ENCODE results near the gene CGAS. TPM values are rescaled to one million over a fixed set of nuclear protein-coding genes. Genes with fewer than 3 reads are reported as not detected.
"Not testable (repeated sequence)": the region's sequence is repeated elsewhere in the genome, so short reads cannot be mapped to it uniquely, and the experiment has no call there.

CGAS gene
- total RNA-seq, 1 donor from 2014 or later: 0.12 TPM

DNA sequence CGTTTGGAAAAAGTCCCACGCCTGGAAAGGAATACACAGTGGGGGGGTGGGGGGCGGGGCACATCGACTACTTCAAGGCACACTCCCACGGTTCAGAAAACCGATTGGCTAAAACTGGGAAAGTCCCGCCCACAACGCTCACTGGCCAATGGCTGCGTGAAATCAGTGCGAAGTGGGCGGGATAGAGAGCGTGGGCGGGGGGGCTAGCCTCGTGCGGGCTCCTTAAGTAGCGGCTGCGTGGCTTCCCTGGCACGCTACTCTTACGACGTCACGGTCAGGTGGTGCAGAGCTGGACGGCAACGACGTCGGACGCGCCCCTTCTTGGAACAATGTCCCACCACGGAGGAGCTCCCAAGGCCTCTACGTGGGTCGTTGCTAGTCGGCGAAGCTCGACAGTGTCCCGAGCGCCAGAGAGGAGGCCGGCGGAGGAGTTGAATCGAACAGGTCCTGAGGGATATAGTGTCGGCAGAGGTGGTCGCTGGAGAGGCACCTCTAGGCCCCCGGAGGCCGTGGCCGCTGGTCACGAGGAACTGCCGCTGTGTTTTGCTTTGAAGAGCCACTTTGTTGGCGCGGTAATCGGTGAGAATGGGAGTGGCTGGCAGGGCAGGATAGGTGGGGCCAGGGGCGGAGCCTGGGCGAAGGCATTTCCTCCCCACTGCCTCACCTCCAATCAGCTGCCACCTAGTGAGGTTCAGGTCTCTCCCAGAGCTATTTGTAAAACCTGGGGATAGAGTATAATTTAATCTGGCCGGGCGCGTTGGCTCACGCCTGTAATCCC, 57.3 kb downstream of the CGAS start, which contains the start of gene DDX43:
Gene DDX43, plus strand, starts transcription at position 252 of the 778 bp plus-strand sequence. Its CDS starts 78 bp downstream, at position 330.
- no peak for TF ChIP-seq CTCF (conservative IDR thresholded peaks at IDR 0.05)
- Mint-ChIP-seq H3K9me3 (no peaks in the 10 kb centered on the region), H3K36me3 (no peaks in the 10 kb centered on the region), H3K4me1 (ENCODE audit: unreplicated experiment) (no peaks in the 10 kb centered on the region), H3K27me3 (no peaks in the 10 kb centered on the region), H3K27ac (no peak within 1 kb of the TSS), H3K4me3 (no peak within 1 kb of the TSS)
- DNase-seq (ENCODE audit: extremely low spot score, unreplicated experiment): no peak

- H3K27me3 Mint-ChIP-seq: peaks cover 8% of the 10 kb centered on the region
- no peak for DNase-seq (ENCODE audit: extremely low spot score, unreplicated experiment)
- H3K4me1 Mint-ChIP-seq (ENCODE audit: unreplicated experiment): no peaks in the 10 kb centered on the region
- no peak for TF ChIP-seq CTCF (conservative IDR thresholded peaks at IDR 0.05)
- no peaks in the 10 kb centered on the region for H3K9me3 Mint-ChIP-seq
- H3K36me3 Mint-ChIP-seq: no peaks in the 10 kb centered on the region
- no peak overlapping the region for H3K27ac Mint-ChIP-seq
- no peak overlapping the region for H3K4me3 Mint-ChIP-seq
These were observed 58.8 kb downstream of the CGAS start for GRCh38 chr6:73393278-73393677.

GRCh38 chr6:73392188-73392587, 59.9 kb downstream of the CGAS start:
- H3K9me3 Mint-ChIP-seq; H3K36me3 Mint-ChIP-seq; H3K4me1 Mint-ChIP-seq (ENCODE audit: unreplicated experiment); DNase-seq (ENCODE audit: extremely low spot score, unreplicated experiment); H3K27ac Mint-ChIP-seq; H3K4me3 Mint-ChIP-seq: not testable (repeated sequence)
- peaks cover 13% of the 10 kb centered on the region for H3K27me3 Mint-ChIP-seq

DNA sequence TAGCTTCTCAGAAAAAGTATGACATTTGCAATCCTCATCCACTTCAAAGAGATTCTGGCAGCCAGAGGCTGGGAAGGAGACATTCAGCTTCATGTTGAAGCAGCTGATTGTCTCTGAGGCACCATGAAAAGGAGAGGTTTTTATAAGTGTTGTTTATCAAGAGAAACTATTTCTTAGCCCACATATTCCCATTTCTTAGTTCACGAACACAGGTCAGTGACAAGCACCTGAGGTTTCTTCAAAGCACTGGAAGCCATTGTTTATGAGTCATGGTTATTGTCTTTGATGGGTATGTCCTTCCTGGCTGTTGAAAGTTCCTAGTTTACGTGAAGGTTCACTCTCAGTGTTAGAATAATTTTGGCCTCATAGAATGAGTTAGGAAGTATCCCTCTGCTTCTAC, 60.4 kb downstream of the CGAS start:
- peaks cover 13% of the 10 kb centered on the region for H3K27me3 Mint-ChIP-seq
- DNase-seq (ENCODE audit: extremely low spot score, unreplicated experiment): no peak
- no peaks in the 10 kb centered on the region for H3K4me1 Mint-ChIP-seq (ENCODE audit: unreplicated experiment)
- H3K27ac Mint-ChIP-seq: no peak overlapping the region
- TF ChIP-seq CTCF (conservative IDR thresholded peaks at IDR 0.05): no peak
- H3K9me3 Mint-ChIP-seq: no peaks in the 10 kb centered on the region
- H3K4me3 Mint-ChIP-seq: no peak overlapping the region
- no peaks in the 10 kb centered on the region for H3K36me3 Mint-ChIP-seq

GRCh38 chr6:73389854-73390253, 62.2 kb downstream of the CGAS start:
- Mint-ChIP-seq H3K27ac (no peak overlapping the region), H3K36me3 (no peaks in the 10 kb centered on the region), H3K4me1 (ENCODE audit: unreplicated experiment) (no peaks in the 10 kb centered on the region), H3K9me3 (no peaks in the 10 kb centered on the region), H3K4me3 (no peak overlapping the region), H3K27me3 (peaks cover 13% of the 10 kb centered on the region)
- TF ChIP-seq CTCF (conservative IDR thresholded peaks at IDR 0.05): no peak
- DNase-seq (ENCODE audit: extremely low spot score, unreplicated experiment): no peak

GRCh38 chr6:73388800-73389512, 63.1 kb downstream of the CGAS start:
- Mint-ChIP-seq H3K4me3 (peak overlapping the region; percentile 82), H3K27ac (peak overlapping the region; percentile 34), H3K36me3 (no peaks in the 10 kb centered on the region), H3K4me1 (ENCODE audit: unreplicated experiment) (no peaks in the 10 kb centered on the region), H3K9me3 (no peaks in the 10 kb centered on the region), H3K27me3 (peaks cover 13% of the 10 kb centered on the region)
- peak; percentile 75 for TF ChIP-seq CTCF (conservative IDR thresholded peaks at IDR 0.05)
- DNase-seq (ENCODE audit: extremely low spot score, unreplicated experiment): no peak
